HG03175 (cell line): ENCODE results near the gene LILRB4.
"Not testable (repeated sequence)": the region's sequence is repeated elsewhere in the genome, so short reads cannot be mapped to it uniquely, and the experiment has no call there.

ENCODE experiments used
- ATAC-seq: cut with Tn5 transposase; IDR thresholded peaks from one replicate; pipeline ENCODE4 v1.9.1; 2021; ENCODE audit warnings: mild to moderate bottlenecking, moderate library complexity; ENCODE audit not compliant: unreplicated experiment

Gene LILRB4

DNA sequence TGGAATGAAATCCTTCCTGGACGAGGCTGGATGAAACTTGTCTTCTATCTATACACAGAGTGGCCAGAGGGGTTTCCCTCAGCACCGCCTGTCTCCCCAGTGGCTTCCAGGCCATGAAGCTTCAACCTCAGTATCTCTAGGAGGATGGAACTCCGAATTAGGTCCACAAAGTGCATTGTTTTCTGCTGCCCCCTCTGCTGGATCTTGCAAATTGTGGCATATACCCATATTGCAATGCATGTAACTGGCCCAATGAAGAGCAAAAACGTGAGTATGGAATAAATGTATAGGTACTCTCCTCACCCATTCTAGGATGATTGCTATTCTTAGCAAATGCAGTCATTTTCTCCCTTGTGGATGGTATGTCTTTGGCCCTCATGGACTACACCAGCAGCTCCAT, 14.7 kb upstream of the LILRB4 start:
- ATAC-seq, result no peak

DNA sequence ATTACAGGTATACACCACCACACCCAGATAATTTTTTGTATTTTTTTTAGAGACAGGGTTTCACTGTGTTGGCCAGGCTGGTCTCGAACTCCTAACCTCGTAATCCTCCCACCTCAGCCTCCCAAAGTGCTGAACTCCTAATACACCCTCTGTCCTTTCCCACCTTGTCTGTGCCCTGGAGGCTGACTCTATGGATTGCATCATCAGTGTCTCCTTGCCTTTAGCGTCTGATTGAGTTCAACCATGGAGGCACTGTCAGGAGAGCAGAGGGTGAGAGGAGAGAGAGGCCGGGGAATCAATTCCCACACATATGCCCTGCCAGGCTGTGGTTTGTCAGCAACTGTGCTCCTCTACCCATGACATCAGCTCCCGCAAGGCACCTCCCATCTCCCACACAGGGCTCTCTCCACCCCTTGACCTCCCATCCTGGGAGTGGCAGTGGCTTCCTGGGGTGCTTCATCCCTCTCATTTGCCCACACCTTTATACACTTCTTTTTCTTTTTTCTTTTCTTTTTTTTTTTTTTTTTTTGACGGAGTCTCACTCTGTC, 12.6 kb upstream of the LILRB4 start:
- ATAC-seq, result no peak

DNA sequence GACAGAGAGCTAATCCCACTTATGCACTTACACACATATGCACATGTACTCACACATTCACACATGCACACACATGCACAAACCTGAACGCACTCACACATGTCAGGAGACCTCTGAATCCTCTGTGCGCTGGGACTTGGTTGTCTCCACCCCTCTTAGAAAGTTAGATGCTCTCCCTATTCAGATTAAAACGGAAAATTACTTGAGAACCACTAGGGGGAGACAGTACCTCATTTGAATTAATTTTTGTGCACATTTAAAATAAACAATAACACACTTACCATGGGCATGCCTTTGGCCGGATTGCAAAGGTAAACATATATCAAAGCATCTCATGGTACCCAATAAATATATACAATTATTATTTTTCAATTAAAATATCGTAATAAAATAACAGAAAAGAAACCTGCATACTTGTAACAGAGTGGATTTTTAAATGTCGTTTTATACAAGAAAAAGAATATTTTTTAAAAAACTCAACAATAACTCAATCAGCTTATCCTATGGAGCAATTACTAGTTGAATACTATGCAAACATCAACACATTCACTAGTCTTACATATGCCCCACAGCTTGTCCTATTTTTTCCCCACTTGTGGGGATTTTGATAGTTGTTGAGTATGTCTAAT, 9.5 kb upstream of the LILRB4 start:
- ATAC-seq, result no peak

DNA sequence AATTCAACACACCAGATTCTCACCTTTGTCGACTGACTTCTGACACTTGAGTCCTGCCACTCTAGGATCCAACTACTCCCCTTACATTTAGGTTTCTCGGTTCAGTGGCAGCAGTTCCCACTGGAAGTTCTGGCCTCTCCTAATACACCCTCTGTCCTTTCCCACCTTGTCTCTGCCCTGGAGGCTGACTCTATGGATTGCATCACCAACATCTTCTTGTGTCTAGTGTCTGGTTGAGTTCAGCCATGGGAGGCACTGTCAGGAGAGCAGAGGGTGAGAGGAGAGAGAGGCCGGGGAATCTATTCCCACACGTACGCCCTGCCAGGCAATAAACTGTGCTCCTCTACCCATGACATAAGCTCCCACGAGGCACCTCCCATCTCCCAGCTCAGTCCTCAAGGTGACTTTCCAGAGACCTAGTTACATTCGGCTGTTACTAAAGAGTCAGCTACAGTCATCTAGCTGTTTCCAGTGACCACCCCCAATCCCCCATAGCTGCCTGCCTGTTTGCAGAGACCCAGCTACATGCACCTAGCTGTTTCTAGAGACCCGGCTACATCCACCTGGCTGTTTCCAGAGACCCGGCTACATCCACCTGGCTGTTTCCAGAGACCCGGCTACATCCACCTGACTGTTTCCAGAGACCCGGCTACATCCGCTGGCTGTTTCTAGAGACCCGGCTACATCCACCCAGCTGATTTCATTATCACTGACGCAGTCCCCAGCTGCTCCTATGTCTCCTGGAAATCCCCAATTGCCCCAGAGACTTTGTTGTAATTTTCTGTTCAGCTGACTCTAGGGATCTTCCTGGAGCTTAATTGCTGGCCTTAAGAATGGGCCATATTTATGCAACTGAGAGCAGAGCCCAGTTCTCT, 8.1 kb upstream of the LILRB4 start:
- ATAC-seq, result no peak

DNA sequence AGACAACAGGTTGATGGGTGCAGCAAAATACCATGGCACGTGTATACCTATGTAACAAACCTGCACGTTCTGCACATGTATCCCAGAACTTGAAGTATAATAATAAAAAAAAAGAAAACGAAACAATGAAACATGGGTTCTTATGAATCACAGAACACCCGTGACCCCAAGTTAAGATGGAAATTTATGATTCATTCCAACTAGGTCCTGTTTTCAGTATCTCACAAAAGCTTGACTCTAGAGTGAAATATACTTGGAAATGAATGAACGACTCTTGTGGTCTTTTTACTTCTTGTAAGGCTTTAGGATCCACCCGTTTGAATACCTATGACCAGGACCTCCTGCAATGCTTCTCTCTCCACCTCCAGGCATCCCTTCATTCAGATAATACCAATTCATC, 3.5 kb upstream of the LILRB4 start:
- no peak for ATAC-seq

DNA sequence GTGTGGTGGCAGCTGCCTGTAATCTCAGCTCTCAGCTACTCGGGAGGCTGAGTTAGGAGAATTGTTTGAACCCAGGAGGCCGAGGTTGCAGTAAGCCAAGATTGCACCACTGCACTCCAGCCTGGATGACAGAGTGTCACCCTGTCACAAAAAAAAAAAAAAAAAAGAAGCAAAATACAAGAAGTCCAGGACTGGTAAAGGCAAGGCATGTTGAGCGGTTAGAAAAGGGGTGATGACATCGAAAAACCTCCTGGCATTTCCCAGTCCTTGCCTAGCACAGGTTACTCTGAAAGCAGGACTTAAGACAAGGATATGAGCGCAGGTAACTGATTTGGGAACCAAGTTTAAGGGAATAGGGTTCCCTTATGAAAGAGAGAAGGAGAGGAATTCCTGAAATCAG, 2.5 kb upstream of the LILRB4 start:
- ATAC-seq, result no peak

DNA sequence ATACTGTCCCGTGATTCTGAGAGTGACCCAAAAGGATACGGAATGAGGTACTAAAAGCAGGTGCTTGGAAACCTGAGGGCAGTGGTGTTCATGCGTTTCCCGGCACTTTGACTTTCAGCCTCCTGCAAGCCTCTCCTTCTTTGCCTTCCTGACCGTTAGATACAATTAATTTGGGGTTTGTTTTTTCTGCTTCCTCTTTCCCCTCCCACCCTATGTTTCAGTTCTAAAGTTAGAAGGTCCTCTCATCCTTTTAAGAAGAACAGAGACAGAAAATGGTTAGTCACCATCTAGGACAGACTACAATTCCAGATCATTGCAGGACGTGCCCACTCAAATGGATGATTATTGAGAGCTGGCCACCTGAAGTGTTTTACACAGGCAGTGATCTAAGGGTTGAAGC, 1.8 kb upstream of the LILRB4 start:
- ATAC-seq, result no peak

DNA sequence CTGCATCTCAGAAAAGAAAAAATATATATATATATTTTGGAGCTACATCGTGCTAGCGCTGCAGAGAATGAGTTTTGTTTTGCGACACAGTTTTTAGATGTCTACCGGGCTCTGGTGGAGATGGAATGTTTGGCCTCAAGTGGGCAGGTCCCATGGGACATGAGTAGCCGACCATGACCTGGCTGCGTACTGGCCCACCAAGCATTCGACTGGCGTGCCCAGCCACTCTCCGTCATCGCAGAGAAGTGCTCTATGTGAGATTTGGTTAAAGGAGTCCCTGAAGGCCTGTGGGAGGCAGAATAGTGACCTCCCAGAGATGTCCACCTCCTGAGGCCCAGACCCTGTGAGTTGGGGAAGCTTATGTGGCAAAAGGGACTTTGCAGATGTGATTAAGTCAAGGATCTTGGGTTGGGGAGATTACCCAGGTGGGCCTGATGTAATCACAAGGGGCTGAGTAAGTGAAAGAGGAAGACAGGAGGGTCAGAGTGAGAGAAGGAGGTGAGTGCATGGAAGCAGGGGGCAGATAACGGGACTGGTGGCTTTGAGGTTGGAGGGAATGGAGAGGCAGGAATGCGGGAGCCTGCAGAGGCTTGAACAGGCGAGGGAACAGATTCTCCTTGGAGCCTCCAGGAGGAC, 821 bp upstream of the LILRB4 start:
- ATAC-seq, result no peak

DNA sequence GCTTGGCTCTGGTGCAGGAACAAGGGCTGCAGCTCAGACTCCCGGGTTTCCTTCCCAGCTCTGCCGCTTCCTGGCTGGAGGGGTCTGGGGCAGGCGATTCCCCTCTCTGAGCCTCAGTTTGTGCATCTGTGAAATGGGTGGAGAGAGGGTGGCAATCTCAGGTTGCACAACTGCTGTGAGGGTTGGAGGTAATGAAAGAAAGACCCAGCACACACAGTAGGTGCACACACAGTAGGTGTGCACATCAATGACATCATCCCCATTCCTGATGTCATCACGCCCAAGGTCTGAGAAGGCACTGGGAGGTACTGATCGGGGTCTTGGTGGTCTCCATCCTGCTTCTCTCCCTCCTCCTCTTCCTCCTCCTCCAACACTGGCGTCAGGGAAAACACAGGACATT, 2.7 kb downstream of the LILRB4 start:
- ATAC-seq, result no peak

DNA sequence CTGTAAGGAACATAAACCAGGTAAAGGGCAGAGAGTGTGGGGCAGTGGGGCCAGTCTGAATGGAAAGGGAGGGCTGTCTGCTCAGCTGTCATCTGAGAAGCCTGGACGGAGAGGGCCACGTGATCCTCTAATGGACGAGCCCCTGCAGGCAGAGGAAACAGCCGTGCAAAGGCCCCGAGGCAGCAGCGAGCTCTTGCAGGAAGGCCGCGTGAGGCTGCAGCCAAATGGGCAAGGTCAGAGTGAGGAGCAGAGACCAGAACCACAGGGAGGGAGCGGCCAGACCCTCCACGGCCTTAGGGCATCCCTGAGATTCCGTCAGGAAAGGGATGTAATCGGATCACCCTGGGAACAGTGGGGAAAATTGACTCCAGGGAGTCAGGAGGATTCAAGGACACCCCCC, 4.4 kb downstream of the LILRB4 start:
- ATAC-seq, result no peak

DNA sequence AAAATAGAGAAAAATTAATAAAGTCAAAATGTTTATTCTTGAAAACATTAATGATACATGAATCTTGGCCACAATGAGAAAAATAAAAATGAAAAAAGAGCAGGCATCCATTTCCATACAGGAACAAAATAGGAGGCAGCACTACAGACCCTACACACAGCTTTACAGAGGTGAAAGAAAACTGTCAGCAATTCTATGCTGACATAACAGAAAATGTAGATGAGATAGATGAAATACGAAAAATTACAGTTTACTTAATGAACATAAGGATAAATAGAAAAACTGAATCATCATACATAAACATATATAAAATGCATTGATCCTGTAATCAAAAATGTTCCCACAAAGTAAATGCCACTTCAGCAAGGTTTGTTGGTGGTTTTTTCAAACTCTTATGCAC, 5.6 kb downstream of the LILRB4 start:
- ATAC-seq, result no peak

DNA sequence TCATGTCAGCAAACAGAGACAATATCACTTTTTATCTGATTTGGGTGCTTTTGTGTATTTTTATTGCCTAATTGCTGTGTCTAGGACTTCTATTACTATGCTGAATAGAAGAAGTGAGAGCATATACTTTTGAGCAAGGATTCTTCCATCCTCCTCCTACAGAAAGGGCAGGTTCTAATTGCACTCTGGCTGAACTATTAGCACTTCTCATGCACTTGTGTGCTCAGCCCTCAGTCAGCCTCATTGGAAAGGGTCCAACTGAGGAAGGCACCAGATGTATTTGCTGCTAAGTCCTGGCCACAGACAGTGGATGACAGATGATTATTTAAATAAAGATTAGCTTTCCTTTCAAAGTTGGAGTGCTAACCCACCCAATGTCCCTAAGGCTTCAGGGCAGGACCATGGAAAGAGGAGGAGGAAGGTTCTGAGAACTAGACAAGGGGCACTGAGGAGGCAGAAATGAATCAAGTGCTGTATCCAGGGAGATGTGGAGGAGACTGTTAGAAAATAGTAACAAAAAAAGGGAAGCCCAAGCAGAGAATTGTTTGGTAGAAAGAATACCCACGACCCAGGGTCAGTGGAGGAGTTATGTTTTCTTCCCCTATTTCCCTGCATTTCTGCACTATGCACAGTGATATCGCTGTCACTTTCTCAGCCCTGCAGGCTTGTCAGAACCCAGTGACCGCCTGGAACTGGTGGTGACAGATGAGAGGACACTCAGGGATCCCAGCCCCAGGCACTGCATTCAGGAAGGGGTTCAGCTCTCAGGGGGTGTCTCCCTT, 8.0 kb downstream of the LILRB4 start:
- ATAC-seq, result no peak

DNA sequence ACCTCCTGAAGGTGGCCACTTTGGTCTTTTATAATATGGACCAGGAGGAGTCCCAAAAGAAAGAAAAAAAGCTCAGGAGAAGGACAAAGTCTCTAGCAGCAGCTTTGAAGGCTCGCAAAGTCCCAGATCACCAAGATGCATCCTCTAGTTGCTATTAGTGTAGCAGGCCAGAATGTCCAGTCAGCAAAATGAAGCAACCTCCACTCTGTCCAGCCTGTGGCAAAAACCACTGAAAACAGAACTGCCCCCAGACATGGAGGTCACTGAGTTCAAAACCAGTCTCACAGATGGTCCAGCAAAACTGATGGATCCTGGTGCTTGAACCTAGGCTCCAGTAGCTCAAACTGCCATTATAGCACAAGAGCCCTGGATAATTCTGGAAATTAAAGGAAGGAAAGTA, 10.4 kb downstream of the LILRB4 start:
- ATAC-seq, result no peak

DNA sequence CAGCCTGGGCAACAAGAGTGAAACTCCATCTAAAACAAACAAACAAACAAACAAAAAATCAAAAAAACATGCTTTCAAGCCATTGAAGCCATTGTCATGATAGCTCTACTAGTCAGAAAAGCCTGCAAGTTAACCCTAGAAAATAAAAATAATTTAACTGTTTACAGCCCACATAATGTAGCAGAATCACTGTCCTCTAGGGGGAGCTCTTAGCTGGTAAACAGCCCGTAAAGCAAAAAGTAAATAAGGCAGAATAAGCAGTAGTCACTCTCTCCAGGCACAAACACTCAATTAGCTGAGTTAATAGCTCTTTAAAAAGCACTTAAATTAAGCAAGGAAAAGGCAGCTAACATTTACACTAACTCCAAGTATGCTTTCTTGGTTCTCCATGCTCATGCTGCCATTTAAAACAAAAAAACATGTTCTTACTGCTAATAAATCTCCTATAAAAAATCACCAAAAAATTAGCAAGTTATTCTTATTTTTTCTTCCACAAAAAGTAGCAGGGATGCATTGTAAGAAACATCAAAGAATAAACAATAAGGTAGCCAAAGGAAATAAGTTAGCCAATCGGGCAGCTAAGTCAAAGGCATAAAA, 11.3 kb downstream of the LILRB4 start:
- ATAC-seq, result no peak

DNA sequence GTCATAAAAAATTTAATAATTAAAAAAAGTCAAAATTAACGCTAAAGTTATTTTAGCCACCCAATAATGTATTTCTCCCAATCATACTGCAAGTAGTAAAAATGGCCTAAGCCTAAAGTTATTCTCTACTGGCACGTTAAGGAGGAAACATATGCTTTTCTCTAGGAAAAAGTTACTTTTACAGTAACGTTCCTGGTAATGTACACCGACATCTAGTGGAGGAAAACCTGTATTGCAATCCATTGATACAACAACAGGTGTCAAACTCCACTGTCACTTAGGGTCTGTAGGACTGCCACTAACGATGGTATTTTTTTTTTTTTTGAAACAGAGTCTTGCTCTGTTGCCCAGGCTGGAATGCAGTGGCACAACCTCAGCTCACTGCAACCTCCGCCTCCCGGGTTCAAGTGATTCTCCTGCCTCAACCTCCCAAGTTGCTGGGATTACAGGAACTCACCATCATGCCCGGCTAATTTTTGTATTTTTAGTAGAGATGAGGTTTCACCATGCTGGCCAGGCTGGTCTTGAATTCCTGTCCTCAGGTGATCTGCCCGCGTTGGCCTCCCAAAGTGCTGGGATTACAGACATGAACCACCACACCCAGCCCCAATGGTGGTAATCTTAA, 13.5 kb downstream of the LILRB4 start:
- ATAC-seq, result not testable (repeated sequence)

DNA sequence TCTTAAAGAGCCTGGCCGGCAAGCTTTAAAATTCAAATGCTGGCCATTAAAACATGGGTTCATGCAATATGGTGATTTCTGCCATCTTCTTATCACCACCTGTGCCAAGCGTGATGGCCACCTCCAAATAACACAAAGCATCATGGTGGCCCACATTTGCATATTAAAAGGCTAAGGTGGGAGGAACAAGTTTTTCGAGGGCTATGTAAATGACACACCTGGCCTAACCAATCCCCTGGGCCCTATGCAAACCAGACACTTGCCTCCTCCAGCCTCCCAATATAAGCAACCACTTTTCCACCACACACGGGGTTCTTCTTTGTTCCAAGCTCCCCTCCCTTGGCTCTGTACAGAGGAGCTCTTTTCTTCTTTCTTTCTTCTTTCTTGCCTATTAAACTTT, 14.4 kb downstream of the LILRB4 start:
- no peak for ATAC-seq

DNA sequence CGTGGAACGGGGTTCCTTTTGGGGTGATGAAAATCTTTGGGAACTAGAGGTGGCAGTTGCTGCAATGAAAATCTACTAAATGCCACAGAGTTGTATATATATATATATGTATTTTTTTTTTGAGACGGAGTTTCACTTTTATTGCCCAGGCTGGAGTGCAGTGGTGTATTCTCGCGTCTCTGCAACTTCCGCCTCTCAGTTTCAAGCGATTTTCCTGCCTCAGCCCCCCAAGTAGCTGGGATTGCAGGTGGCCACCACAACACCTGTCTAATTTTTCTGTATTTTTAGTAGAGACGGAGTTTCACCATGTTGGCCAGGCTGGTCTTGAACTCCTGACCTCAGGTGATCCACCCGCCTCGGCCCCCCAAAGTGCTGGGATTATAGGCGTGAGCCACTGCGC, 18.8 kb downstream of the LILRB4 start:
- ATAC-seq, result not testable (repeated sequence)

DNA sequence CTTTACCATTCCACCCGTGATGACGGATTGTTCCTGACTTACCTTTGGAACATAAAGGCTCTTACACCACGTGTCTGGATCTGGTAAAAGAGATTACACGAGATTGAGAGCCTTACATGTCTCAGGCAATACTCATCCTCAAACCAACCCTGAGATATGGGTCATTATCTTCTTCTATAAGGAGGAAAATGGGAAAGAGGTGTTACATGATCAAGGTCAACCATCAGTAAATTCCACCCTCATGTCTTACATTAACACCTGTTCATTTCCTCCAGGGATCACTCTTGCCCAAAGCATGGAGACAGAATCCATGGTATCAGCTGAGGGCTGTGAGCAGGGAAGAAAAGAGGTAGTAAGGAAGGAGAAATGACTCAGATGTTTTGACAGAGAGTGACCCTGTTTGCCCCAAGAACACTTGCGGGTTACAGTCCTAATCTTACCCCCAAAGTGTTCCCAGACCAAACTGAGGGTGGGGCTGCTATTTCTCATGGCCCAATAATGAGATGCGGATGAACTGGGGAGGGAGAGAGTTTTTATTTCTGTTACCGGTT, 19.6 kb downstream of the LILRB4 start:
- no peak for ATAC-seq

DNA sequence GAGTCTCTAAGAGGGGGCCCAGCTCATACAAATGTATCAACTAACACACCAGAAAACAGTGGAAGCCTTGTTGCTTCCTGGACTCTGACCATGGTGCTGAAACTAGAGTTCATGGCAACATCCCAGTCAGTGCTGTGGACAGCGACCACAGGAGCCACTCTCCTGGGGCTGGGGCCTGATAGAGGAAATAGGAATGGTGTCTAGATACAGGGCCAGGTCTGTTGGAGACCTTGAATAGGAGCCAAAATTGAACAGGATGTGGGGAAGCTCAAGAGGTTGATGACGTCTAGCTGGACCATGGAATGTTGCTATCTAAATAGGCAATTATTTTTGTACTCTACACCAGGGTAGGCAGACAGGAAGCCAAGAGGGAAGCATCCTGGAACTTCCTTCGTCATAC, 21.7 kb downstream of the LILRB4 start:
- no peak for ATAC-seq
